ENCODE results near the gene BCOR. TPM values are rescaled to one million over a fixed set of nuclear protein-coding genes. Genes with fewer than 3 reads are reported as not detected.
A peak's percentile ranks its signal among the peaks of the same experiment; 100 is the strongest.

BCOR gene
- total and polyA plus RNA-seq, 2 of the 8 experiments (the other 6 are each of a cell fraction or from before 2014, with no cell fraction given), result 25.0 to 50.8 TPM

GRCh38 chrX:40093586-40093985, 4.2 kb downstream of the BCOR start:
- DNase-seq (ENCODE audit: low read depth in 1 of 2, low spot score in 2 of 2), result no peak
- Histone ChIP-seq H3K14ac (ENCODE audit: insufficient read length) (no peak overlapping the region), H3K4me2 (ENCODE audit: insufficient read depth in 1 of 2, low read depth in 2 of 2, low read length in 2 of 2) (peak overlapping the region; percentile 78 to 81), H3K4me1 (replicated peaks in 1 of 4; ENCODE audit: control insufficient read depth in 3 of 4, insufficient read depth in 4 of 4, low read length in 3 of 4) (peaks cover 0 to 12% (median 6%) of the 10 kb centered on the region in 4 experiments; a peak in 4 of 7 replicates), H4K20me1 (replicated peaks in 1 of 2; ENCODE audit: control insufficient read depth in 1 of 2, insufficient read depth in 2 of 2, low read length in 2 of 2) (peaks cover 5 to 8% of the 10 kb centered on the region in 2 experiments), H3K36me3 (ENCODE audit: control insufficient read depth in 2 of 4, insufficient read depth in 4 of 4, low read length in 3 of 4) (no peaks in the 10 kb centered on the region), H2BK5ac (ENCODE audit: low read depth, low read length) (no peak overlapping the region; the same call in 1 of the 2 replicates), H2BK15ac (ENCODE audit: low read length) (no peak overlapping the region), H2AK5ac (ENCODE audit: low read depth, low read length) (no peak overlapping the region), H3K18ac (ENCODE audit: extremely low read depth, low read length) (no peak overlapping the region; the same call in 1 of the 2 replicates), H3K4ac (replicated peaks; ENCODE audit: insufficient read length, low read depth, low read length) (no peak overlapping the region), H3K79me1 (ENCODE audit: low read depth, low read length) (no peaks in the 10 kb centered on the region), H3K23me2 (ENCODE audit: low read depth, low read length) (peaks cover 21% of the 10 kb centered on the region; the same call in 1 of the 2 replicates), H2BK12ac (ENCODE audit: low read depth, low read length) (0 out of 2 replicates have a peak overlapping the region, but pooled peaks have one; percentile 35), H2BK120ac (replicated peaks; ENCODE audit: low read depth, low read length) (no peak overlapping the region), H3K23ac (ENCODE audit: insufficient read length) (no peak overlapping the region), H3K27ac (ENCODE audit: low read depth, low read length) (no peak overlapping the region), H2BK20ac (ENCODE audit: low read length) (no peak overlapping the region), H3K79me2 (ENCODE audit: control insufficient read depth in 1 of 2, insufficient read depth in 2 of 2, low read length in 2 of 2) (peaks cover 18 to 81% of the 10 kb centered on the region in 2 experiments), H3K56ac (replicated peaks; ENCODE audit: insufficient read length, low read depth, low read length) (peak overlapping the region; percentile 17), H4K8ac (ENCODE audit: extremely low read depth, insufficient read depth, low read length) (no peak overlapping the region), H3K9me3 (ENCODE audit: insufficient read depth in 2 of 2, low read depth in 1 of 2, low read length in 1 of 2) (no peaks in the 10 kb centered on the region), H4K5ac (ENCODE audit: insufficient read length, low read depth, low read length) (no peak overlapping the region), H3K4me3 (ENCODE audit: extremely low read depth in 1 of 4, insufficient read depth in 2 of 4, low read depth in 3 of 4, low read length in 4 of 4) (peak overlapping the region; percentile 63 to 79 (median 71); a peak in 7 of 8 replicates), H2AFZ (ENCODE audit: low read length) (no peak overlapping the region), H4K91ac (replicated peaks; ENCODE audit: insufficient read length, low read length) (no peak overlapping the region), H3K9ac (replicated peaks in 1 of 4; ENCODE audit: extremely low read depth in 1 of 4, low read depth in 3 of 4, low read length in 3 of 4) (peak overlapping the region in 2 of 4 experiments; percentile 6 to 40; a peak in 2 of 7 replicates), H3K27me3 (replicated peaks in 1 of 4; ENCODE audit: control insufficient read depth in 3 of 4, extremely low read depth in 1 of 4, insufficient read depth in 3 of 4, low read length in 3 of 4) (no peaks in the 10 kb centered on the region)
- ChIA-PET CTCF (ENCODE audit: partially characterized antibody) (interaction anchor here (0.6 to 2.2 kb wide), 3 partner anchors 8 to 158 kb away, joined by 3 to 11 read pairs (median 4); no protein-coding TSS in a partner anchor), POLR2A (ENCODE audit: partially characterized antibody) (interaction anchor here (0.6 to 29.1 kb wide), 17 partner anchors 9 to 404 kb away, joined by 3 to 509 read pairs (median 4); no protein-coding TSS in a partner anchor)
- WGBS, 2 experiments (ENCODE audit: extremely low coverage in 1 of 2, insufficient coverage in 1 of 2, insufficient read length in 1 of 2, insufficient replicate concordance in 2 of 2, low coverage in 1 of 2, low lambda C conversion rate in 2 of 2, missing lambda C conversion rate in 1 of 2), result 2% methylated on average over 8 of the region's 10 CpGs; no CpG with 5 or more reads in 1 of the 2 experiments
- 0 out of 2 replicates have a peak, but pooled peaks have one; percentile 38 for TF ChIP-seq POLR2AphosphoS5 (IDR thresholded peaks at IDR 0.05; ENCODE audit: low read depth, low read length)
- no peak for TF ChIP-seq ATF2 (IDR thresholded peaks at IDR 0.05; ENCODE audit: low read length)
- TF ChIP-seq SUZ12 (IDR thresholded peaks at IDR 0.05; ENCODE audit: low read length), result 0 out of 2 replicates have a peak, but pooled peaks have one; percentile 23
- FAIRE-seq, result no peak

Data from H1 (cell line).